ENCODE data around the gene AUTS2.

The AUTS2 gene

DNA sequence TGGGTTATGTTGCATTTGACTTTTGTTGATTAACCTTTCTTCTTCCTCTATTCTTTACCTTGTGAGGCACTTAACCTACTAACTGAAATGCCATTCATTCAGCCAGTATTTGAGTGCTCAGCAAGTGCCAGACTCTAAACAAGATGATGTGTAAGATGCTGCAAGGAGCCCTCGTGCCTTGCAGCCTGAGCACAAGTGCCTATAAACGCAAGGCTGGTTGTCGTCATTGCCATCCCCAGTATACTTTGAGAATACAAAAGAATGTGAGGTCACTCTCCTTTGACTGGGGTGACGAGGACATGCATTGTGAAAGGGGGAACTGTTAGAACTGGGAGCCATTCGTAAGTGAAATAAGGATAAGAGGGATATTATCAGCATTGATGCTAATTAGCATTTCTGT is 103.0 kb downstream of the AUTS2 start:
- TF ChIP-seq, protein P1, sequence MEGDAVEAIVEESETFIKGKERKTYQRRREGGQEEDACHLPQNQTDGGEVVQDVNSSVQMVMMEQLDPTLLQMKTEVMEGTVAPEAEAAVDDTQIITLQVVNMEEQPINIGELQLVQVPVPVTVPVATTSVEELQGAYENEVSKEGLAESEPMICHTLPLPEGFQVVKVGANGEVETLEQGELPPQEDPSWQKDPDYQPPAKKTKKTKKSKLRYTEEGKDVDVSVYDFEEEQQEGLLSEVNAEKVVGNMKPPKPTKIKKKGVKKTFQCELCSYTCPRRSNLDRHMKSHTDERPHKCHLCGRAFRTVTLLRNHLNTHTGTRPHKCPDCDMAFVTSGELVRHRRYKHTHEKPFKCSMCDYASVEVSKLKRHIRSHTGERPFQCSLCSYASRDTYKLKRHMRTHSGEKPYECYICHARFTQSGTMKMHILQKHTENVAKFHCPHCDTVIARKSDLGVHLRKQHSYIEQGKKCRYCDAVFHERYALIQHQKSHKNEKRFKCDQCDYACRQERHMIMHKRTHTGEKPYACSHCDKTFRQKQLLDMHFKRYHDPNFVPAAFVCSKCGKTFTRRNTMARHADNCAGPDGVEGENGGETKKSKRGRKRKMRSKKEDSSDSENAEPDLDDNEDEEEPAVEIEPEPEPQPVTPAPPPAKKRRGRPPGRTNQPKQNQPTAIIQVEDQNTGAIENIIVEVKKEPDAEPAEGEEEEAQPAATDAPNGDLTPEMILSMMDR (IDR thresholded peaks at IDR 0.05; ENCODE audit: low read depth, low read length), result no peak
- H3K4me3 ChIP-seq (replicated peaks in 1 of 2; ENCODE audit: low read depth in 2 of 2, low read length in 2 of 2), result no peak overlapping the region
- DNase-seq (ENCODE audit: low read depth in 2 of 2), result no peak

- no peak for DNase-seq (ENCODE audit: low read depth in 2 of 2)
- TF ChIP-seq, protein P1 (IDR thresholded peaks at IDR 0.05; ENCODE audit: low read depth, low read length), result no peak
These were observed 104.1 kb downstream of the AUTS2 start for GRCh38 chr7:69702357-69702756.

DNA sequence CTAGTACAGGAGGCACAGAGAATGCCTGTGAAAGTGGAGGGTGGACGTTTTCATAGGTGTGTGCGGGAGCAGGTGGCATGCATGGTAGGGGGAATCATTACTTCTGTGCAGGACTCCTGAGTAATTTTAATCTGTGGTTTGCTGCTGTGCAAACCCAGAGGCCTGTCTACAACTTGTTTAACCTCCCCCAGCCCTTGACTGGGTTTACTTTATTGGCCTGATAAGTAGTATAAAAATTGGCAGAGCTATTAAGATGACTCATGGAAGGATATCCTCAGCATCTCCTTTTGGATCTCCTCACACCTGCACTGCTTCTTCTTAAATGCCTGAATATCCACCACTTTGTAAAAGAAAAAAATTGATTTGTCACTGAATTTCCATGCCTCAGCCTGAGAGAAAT is 104.8 kb downstream of the AUTS2 start:
- DNase-seq (ENCODE audit: low read depth in 2 of 2), result no peak
- TF ChIP-seq, protein P1 (IDR thresholded peaks at IDR 0.05; ENCODE audit: low read depth, low read length), result no peak
- no peak overlapping the region for H3K4me3 ChIP-seq (replicated peaks in 1 of 2; ENCODE audit: low read depth in 2 of 2, low read length in 2 of 2)

More at GRCh38 chr7:69702357-69702756, 104.1 kb downstream of the AUTS2 start:
- no peak overlapping the region for H3K4me3 ChIP-seq (replicated peaks in 1 of 2; ENCODE audit: low read depth in 2 of 2, low read length in 2 of 2)

DNA sequence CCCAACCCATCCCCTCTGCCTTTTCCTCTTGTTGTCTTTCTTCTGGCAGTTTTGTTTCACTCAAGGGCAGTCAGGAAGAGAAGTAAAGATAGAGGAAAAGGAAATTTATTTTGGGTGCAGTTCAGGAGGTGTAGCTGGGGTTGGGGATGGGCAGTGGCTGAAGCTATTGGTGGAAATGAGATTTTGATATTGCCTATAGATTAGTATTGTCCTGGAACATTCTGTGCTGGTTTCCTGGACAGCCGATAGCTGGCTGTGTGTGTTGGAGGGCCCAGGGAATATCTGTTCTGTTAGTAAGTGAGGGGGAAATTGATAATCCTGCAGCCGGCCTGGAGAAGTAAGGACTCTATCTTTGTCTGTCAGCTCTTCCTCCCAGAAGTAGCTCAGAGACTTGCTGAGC is 107.8 kb downstream of the AUTS2 start:
- no peak overlapping the region for H3K4me3 ChIP-seq (replicated peaks in 1 of 2; ENCODE audit: low read depth in 2 of 2, low read length in 2 of 2)
- no peak for DNase-seq (ENCODE audit: low read depth in 2 of 2)
- TF ChIP-seq, protein P1 (IDR thresholded peaks at IDR 0.05; ENCODE audit: low read depth, low read length), result no peak

- H3K4me3 ChIP-seq (replicated peaks in 1 of 2; ENCODE audit: low read depth in 2 of 2, low read length in 2 of 2), result no peak overlapping the region
- DNase-seq (ENCODE audit: low read depth in 2 of 2), result peak; percentile 0 to 26
- TF ChIP-seq, protein P1 (IDR thresholded peaks at IDR 0.05; ENCODE audit: low read depth, low read length), result no peak
These were observed 110.6 kb downstream of the AUTS2 start for GRCh38 chr7:69708857-69709256.

DNA sequence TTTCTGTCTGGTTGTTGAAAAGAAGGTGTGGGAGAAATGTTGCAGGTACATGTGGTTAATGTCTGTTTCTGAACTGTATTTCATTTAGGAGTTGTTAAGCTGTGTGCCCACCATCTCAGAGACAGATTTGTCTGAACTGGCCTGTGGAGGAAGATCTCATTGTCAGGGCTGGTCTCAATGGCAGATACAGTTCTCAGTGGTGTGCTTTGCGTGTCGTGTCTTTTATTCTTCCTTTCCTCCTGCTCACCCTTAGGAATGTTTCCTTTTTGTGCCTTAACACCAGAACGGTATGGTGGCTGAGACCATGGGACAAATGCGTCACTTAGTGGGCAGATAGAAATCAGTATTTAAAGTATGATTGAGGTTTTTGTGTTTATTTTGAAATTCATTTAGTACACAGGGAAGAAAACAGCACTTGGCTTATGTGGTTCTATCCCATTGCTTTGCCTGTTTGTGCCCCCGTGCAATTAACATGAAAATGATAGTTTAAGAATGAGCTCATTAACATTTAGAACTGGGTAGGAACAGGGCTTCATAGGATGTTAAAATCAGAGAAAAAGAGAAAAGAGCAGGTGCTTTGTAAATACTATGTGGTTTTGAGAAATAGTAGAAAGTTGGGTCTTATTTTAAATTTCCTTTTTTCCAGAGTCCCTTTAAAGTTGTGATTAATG is 112.6 kb downstream of the AUTS2 start:
- no peak for DNase-seq (ENCODE audit: low read depth in 2 of 2)
- no peak overlapping the region for H3K4me3 ChIP-seq (replicated peaks in 1 of 2; ENCODE audit: low read depth in 2 of 2, low read length in 2 of 2)
- TF ChIP-seq, protein P1 (IDR thresholded peaks at IDR 0.05; ENCODE audit: low read depth, low read length), result no peak
